DMS153 (cell line): Measurements from ENCODE around the gene WDCP.
"Not testable (repeated sequence)": the region's sequence is repeated elsewhere in the genome, so short reads cannot be mapped to it uniquely, and the experiment has no call there.

Experiments
- DNase-seq: peaks from one replicate; lab custom pipeline; 2025; lab: John Stamatoyannopoulos, UW

Gene WDCP

GRCh38 chr2:24058564-24059271, 11.5 kb upstream of the WDCP start:
- DNase-seq = no peak

- DNase-seq = no peak
Observed at GRCh38 chr2:24055750-24056149, 8.6 kb upstream of the WDCP start.

- DNase-seq = no peak
Observed at GRCh38 chr2:24054366-24055010, 7.3 kb upstream of the WDCP start.

- no peak for DNase-seq
Observed at GRCh38 chr2:24052951-24053350, 5.8 kb upstream of the WDCP start.

DNA sequence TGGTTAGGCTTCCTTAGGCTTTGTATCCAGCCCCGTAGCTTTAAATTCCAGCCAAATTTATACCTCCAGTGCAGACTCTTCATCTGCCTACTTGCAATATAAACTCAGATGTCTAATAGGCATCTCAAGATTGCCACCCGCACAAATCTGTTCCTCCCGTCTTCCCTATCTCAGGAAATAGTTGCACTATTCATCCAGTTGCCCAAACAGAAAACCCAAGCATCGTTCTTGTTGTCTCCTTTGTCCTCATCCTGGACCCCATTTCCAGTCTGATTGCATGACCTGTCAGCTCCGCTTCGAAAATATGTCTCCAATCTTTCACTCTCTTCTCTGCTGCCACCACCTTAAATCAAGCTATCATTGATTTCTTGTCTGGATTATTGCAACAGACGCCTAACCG, 4.6 kb upstream of the WDCP start:
- no peak for DNase-seq

DNA sequence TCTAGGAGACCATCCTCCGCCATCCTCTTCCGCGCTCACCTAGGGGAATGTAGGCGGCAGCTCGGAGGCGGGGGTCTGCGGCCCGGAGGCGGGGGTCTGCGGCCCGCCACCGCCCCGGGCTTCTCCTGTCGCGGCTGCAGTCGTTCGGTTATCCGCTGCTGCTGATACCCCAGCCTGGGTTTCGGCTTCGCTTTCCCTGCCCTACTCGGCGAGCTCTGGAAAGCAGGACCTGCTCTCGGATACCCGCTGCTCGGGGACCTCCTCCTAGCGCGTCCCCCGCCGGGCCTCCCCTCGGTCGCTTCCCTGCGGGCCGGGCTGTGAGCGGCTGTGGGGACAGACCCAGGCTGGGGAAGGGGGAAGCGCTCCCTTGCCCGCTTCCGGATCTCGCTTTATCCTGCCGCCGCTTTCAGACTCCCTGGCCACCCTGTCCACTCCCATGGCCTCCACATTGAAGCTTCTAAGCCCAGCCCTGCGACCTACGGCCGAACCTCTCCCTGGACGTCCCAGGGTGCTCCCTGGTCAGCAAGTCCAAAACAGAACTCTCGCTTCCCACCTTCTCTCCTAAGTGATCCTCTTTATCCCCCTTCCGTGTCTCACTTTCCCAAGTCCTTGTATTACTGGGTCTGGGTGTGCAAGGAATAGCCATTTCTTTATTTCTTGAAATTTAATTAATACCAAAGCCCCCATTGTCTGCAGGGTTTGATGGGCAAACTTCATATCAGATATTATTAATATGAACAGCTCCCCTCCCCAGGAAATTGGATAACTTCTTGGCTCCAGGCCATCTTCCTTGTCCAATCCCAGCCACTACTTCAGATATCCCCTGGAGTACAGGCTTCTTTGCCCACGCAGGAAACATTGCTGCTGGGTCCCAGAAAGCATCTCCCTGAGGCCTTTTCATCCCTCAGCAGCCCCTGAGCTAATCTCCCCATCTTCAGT, 3.1 kb upstream of the WDCP start:
- no peak for DNase-seq

GRCh38 chr2:24049485-24050021, 2.4 kb upstream of the WDCP start, which contains the start of gene FKBP1B:
TSS of gene FKBP1B (plus strand) at chr2:24049741. CDS start at chr2:24049850, 109 bp downstream.
- DNase-seq = no peak

DNA sequence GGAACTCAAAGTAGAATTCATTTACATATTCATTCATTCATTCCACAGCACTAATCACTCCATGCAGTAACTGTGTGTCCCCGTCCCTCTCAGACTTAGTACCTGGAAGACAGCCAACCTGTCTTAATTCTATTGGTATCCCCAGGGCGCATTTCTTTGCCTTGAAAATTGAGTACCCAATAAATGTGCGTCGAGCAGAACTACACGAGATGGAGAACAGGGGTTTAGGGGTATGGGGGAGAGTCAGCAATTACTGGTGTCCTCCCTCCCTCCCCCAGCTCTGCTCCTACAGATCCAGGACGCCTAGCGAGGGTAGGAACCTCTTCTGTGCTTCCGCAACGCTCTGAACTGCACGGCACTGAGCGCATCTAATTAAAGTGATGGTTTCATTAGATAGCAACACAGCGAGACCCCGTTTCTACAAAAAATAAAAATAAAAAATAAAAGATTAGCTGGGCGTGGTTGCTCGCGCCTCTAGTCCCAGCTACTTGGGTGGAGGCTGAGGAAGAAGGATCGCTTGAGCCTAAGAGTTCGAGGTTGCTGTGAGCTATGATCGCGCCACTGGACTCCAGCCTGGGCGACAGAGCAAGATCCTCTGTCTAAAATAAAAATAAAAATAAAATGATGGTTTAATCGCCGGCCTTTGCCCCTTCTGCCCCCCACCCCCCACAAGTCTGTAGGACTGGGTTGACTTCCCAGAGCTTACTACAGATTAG, 1.7 kb upstream of the WDCP start:
- DNase-seq = no peak

DNA sequence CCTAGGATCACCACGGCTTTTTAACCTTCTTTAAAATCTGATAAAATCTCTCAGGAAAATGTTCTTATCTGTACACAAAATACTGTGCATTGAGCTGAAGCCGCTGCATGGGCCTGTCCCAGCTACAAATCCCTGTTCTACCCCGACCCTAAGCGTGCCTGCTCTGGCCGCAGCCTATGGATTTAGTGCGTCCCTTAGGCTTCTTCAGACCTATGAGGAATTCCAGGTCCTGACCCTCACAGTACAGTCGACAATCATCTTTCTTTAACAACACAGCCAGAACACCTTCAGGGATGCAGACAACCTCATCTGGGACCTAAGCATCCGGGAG, 477 bp upstream of the WDCP start:
- no peak for DNase-seq

- DNase-seq = no peak
Observed at GRCh38 chr2:24046599-24046929, 627 bp downstream of the WDCP start.

GRCh38 chr2:24045511-24046508, 1.4 kb downstream of the WDCP start:
- DNase-seq = no peak

DNA sequence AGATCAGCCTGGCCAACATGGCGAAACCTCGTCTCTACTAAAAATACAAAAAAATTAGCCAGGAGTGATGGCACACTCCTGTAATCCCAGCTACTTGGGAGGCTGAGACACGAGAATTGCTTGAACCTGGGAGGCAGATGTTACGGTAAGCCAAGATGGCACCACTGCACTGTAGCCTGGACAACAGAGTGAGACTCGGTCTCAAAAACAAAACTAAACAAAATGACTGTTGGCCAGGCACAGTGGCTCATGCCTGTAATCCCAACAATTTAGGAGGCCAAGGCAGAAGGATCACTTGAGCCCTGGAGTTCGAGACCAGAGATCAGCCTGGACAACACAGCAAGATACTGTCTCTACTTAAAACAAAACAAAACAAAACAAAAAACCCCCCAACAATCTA, 4.1 kb downstream of the WDCP start:
- DNase-seq = not testable (repeated sequence)

- DNase-seq = no peak
Observed at GRCh38 chr2:24040511-24040910, 6.7 kb downstream of the WDCP start.

DNA sequence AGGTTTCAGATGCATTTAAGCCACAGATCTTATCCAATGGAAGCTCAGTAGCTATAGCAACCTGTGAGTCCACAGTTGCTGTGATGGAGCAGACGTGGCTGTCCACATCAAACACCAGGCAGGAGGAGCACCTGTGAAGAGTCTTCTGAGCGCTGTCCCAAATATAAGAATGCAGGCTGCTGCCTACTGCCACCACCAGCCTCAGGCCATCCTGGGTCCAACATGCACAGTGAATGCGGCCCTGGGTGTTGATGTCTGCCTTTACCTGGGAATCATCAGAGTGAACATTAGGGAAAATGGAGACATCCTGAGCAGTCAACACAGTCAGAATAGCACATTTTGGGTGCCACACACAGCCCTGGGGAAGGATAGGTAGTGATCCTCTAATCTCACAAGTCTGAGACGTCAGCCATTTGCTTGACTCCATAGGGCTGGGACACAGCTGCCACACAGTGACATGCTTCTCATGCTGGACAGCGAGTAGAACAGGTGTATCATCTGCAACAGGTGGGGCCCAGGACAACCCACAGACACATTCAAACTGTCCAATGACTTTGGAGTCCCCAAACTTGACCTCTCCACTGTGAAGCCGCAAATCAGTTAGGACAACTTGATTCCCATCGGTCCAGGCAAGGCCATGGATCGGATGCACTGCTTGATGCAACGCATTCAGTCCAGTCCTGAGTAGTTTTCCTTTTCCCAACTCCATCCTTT, 8.2 kb downstream of the WDCP start:
- DNase-seq = no peak

DNA sequence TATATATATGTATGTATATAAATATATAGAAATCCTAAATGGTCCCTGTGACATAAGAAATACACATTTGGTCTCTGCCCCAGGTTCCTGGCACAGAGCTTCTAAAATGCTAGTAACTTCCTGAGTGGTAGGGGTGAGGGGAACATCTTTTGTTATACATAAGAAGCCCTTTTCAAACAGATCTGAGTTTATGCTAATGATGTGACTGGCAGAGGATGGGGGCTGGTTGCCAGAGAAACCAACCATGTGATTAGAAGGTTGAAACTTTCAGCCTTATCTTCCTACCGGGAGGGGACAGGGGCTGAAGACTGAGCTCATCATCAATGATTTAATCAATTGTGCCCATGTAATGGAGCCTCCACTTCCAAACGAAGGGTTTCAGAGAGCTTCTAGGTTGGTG, 21.0 kb downstream of the WDCP start:
- DNase-seq = no peak

DNA sequence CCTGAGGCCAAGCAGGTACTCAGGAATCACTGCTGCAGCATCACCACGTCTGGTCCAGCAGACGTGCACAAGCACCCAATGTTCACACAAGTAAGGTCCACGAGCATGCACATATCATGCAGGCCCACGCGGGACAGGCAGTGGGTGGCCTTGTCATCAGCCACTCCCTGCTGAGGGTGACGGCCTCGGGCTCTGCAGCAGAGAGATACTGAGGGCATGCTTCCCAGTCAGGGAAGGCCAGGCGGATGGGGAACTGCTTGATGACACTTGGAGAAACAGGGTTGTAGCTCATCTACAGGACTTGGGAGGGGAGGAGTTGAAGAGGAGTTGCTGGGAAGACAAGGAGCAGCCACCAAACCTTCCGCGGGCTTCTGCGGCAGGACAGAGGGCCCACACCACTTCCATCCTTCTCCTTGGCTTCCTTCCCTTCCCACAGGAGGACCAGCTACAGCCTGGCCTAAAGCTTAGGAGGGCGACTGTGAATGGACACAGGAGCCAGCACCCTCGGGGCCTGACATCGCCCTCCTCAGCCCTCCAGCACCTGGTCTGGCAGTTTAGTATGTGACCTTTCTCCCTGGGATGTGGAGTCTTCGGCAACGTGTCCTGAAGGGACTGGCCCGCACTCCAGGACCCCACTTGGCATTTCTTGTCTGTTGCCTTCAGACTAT, 22.1 kb downstream of the WDCP start:
- DNase-seq = no peak

DNA sequence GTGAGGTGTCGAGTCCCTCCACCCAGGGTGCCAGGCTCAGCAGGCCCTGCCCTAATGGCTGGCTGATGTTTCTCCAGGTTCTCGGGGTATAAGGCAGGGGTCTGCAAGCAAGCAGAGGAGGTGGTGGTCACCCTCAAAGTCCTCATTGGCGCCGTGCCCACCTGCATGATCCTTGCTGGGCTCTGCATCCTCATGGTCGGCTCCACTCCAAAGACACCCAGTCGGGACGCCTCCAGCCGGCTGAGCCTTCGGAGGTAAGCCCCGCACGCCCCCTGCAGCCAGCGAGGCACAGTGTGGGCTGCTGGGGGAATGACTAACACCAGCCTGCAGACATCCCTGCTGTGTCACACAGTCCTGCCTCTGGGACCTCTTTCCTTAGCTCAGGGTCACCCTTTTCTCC, 23.2 kb downstream of the WDCP start:
- no peak for DNase-seq

- DNase-seq = no peak
Observed at GRCh38 chr2:24022975-24023575, 24.1 kb downstream of the WDCP start.

- DNase-seq = no peak
Observed at GRCh38 chr2:24022324-24022974, 24.7 kb downstream of the WDCP start.
